Stimulated activated CD4-positive, alpha-beta T cell treated with anti-CD3 and anti-CD28 coated beads, Interleukin-12 subunit alpha, Interleukin-12 subunit beta, amount 100 ng/mL, for 4 hours (primary cell): ENCODE data around the gene AIDA.
"Not testable (repeated sequence)": the region's sequence is repeated elsewhere in the genome, so short reads cannot be mapped to it uniquely, and the experiment has no call there.

Experiments
- DNase-seq: peaks from one replicate; pipeline ENCODE4 v3.0.0-alpha.2; 2020

The AIDA gene, protein sequence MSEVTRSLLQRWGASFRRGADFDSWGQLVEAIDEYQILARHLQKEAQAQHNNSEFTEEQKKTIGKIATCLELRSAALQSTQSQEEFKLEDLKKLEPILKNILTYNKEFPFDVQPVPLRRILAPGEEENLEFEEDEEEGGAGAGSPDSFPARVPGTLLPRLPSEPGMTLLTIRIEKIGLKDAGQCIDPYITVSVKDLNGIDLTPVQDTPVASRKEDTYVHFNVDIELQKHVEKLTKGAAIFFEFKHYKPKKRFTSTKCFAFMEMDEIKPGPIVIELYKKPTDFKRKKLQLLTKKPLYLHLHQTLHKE

DNA sequence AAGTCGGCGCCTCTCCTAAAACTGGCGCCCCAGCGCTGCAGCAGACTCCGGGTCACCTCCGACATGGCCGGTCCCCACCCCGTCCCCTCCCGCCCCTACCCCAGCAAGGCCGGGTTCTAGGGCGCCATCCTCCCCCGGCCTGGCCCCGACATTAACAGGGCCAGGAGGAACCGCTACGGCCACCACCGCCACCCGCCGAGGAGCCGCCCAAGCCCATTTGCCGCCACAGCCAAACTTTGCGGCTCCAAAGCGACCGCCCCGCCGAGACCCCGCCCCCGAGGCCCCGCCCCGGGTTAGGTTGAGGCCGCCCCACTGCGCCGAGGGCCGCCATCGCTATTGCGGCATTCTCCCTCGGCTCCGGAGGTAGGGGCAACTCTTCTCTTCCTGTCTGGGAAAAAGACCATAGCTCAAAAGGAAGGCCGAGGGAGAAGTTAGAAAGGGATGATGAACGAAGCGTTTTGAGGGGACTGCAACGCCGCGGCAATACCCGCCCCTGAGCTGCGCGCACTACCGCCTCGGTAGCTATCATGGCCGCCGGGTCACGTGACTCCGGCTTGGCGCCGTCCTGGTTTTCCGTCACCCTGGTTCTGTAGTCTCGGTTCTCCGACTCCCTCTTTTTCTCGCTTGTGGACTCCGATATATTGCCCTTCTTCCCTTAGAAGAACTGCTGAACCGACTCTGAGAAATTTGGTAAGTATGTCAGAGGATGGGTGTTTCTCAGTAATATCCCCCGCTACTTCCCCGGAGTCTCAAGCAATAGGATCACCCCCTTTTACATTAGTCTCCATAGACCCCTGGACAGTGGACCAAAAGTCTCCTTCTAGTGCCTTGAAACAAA lies at the start of gene AIDA, which contains the start of gene BROX:
AIDA (minus strand) TSS at position 239 of the 838 bp plus-strand sequence; CDS start at position 65, 174 bp downstream.
BROX (plus strand) TSS at position 312 of the 838 bp plus-strand sequence. CDS start 3,136 bp downstream, outside the sequence.
- peak; percentile 97 for DNase-seq

DNA sequence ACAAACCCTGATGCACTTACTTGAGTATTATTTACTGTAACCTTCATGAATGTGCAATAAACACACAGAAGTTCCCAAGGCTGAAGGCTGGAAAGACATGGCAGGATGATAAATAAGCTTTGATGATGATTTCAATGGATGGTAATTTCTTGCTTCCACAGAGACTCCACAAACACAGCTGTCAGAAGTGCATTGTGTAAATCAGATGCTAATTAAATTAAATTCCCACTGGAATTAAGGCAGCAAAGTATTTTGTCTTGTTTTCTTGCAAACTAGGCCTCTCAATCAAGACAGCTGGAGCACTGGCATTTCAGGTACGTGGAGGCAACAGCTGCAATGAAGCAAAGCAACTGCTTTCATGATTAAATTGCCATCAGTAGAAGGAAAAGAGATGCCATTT lies 48.8 kb upstream of the AIDA start:
- no peak for DNase-seq

DNA sequence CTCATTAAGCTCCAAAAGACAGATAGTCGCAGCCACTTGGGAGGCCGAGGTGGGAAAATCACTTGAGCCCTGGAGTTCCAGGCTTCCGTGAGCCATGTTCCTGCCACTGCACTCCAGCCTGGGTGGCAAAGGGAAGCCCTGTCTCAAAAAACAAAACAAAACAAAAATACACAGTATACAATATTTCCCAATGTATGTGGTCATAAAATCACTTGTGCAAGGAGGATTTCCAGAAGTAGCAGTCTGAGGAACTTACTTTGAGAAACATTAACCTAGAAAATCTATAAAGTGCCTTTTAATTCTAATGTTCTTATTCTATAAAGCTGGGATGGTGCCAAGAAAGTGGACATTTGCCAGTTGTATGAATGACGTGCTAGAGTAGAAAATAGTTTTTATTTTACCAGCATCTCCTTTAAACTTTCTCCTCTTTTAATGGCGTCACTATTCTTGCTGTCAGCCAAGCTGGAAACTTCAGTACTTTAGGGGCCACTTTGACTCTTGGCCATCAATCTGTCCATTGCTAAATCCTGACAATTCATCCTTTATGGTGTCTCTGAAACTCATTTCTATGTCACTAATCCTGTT lies 47.3 kb upstream of the AIDA start:
- no peak for DNase-seq

- DNase-seq, result no peak
Observed at GRCh38 chr1:222757646-222758268, 45.5 kb upstream of the AIDA start.

DNA sequence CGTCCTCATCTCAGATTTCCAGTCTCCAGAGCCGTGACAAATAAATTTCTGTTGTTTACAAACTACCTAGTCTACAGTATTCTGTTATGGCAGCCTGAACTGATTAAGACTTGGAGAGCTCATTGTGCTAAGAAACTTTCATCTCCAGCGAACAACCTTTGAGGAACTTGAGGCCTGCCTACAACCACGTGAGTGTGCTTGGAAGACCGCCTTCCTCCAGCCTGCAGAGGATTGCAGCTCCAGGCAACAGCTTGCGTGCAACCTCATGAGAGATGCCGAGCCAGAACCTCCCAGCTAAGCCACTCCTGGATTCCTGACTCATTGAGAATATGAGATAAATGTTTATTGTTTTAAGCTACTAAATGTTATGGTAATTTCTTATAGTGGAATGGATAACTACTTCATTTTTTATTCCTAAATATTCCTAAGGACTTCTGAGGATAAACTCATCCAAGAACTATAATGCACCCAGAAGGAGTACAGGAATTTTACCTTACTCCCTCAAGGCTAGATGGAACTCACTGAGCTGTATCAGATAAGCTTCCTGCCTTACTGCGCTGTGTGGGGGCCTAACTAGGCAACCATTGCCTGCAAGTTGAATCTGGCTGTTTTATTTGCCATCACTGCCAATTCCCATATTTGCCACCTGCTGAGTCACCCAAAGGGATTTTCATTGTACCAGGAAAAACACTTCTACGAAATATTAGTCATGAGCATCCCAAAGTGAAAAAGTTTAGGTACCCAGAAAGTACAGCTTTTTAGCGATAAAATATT lies 42.3 kb upstream of the AIDA start:
- no peak for DNase-seq

DNA sequence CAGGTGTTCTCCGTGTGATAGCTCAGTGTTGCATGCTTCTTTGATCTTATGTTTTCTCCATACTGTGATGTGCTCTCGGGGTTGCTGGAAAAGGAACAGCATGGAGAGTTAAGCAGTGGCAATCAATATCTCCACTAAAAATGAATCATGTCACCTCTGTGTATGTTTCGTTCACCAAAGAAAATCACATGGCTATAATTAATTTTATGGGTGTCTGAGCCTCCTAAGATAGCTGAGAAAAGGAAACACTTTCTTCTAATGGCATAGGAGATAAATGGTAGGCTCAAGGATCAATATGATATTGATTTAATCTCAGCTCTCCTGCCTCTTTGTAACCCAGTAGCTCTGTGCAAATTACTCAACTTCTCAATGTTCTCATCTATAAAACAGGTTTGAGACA lies 39.0 kb upstream of the AIDA start:
- DNase-seq, result no peak

GRCh38 chr1:222750651-222751050 lies 38.4 kb upstream of the AIDA start:
- no peak for DNase-seq

DNA sequence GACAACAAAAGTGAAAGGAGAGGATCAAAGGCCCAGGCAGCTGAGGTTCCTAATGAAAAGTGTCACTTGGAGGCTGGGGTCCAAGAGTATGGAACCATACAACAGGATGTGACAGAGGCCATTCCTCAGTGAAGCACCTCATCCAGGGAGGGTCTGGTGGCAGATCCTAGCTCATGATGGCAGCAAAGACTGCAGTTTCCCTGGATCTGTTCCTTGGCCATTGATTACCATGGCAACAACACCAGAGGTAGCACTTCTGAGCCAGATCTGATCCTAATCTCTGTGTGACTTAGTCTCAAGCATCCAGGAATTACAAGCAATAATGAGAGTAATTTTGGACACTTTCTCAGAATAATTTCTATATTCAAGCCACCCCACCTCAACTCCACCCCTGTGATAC lies 37.6 kb upstream of the AIDA start:
- no peak for DNase-seq

DNA sequence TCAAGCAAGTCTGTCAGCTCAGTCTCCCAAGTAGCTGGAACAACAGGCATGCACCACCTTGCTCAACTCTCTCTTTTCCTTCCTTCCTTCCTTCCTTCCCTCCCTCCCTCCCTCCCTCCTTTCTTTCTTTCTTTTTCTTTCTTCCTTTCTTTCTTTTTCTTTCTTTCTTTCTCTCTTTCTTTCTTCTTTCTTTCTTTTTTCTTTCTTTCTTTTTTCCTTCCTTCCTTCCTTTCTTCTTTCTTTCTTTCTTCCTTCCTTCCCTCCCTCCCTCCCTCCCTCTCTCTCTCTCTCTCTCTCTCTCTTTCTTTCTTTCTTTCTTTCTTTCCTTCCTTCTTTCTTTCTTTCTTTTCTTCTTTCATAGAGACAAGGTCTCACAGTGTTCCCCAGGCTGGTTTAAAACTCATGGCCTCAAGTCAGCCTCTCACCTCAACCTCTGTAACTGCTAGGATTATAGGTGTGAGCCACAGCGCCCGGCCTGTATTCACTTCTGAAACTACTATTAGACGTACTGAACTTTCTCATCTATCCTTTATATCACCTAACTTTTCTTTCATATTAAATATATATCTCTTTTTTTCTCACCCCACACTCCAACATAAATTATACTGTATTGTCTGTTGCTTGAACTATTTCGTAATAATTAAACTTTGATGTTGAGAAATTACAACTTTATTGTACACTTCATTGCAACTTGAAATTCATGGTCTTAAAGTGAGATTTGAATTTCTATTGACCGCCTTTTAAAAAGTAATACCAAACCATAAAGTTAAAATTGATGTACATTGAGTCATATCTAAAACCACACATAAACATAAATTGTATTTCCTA lies 29.6 kb upstream of the AIDA start:
- DNase-seq, result not testable (repeated sequence)

GRCh38 chr1:222739929-222740328 lies 27.6 kb upstream of the AIDA start:
- DNase-seq, result no peak

DNA sequence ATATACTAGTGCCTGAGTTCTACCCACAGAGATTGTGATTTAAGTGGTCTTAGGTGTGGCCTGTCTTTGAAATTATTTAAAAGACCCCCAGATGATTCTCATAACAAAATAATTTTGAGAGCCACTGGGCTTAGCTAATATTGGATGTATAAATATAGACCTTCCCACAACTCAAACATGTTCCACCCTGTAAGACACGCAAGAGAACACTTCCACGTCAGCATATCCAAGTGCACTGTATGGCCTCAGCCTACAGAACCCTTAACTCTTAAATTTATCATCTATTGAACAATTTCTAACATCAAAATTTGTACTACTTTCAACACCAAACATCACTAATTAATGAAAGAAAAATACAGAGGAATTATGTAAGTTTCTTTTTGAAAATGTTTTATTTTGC lies 27.2 kb upstream of the AIDA start:
- DNase-seq, result no peak

- DNase-seq, result no peak
Observed at GRCh38 chr1:222736972-222737371, 24.7 kb upstream of the AIDA start, which contains the start of gene FAM177B. FAM177B (plus strand) TSS chr1:222737202; CDS start chr1:222746546, 9,344 bp downstream.

- DNase-seq, result no peak
Observed at GRCh38 chr1:222736470-222736869, 24.2 kb upstream of the AIDA start.

DNA sequence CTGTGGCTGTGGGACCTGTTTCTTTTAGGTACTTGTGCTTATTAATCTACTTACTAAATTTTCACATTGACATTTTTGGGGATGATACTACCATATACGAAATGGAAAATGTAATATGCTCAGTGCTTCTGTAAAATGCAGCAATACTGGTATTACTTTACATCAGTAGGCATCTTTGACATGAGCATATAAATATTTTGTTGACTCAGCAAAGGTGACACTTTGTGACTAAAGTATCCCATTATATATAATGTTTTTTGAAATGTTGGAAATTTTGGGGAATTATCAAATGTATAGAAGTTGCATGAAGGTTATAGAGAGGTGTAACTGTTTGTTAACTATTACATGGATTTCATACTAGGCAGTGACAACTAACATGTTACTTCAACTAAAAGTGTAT lies 22.4 kb upstream of the AIDA start:
- no peak for DNase-seq

DNA sequence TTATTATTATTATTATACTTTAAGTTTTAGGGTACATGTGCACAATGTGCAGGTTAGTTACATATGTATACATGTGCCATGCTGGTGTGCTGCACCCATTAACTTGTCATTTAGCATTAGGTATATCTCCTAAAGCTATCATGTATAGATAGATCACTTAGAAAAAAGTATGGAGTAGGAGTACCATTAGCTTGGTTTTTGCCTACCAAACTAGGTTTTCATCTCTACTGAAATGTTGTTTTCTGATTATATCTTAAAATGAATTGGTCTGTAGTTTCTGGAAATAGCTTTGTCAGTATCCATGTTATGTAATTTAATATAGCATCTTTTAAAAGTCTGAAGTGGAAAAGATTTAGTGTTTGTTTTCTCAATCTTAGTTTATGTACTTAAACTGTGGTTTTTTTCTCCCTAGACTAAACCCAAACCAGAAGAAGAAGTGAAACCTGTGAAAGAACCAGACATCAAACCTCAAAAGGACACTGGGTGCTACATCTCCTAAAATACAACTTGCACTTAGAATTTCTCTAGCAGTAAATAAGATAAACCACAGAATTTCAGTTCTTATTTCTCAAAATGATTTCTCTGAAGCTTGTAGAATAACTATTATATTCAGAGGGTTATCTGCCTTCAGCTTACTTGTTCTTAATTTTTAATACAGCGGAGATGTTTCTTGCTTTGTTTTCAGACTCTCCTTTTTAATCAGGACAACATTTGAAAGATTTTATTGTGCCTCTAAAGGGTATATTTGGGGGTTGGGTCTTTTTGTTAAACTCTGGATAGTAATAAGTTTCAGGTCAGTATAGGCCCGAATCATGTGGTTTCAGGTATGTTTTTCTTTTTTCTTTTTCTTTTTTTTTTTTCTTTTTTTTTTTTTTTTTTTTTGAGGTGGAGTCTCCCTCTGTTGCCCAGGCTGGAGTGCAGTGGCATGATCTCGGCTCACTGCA lies 20.2 kb upstream of the AIDA start:
- DNase-seq, result no peak

DNA sequence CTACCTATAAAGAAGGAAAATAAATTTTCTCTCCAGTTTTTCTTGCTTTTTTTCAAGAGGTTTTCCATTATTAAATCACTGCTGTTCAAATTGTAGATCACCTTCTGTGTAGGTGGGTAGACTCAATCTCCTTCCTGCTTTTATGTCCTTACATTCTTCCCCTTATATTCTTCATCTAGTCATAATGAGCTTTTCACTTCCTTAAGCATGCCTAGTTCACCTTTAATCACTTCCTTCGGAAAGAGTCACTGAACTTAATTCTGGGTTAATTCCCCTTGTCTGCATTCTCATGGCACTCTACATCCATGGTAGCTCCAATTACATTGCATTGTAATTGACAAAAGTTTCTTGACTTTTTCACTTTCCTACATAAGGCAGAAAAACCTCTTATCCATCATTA lies 18.6 kb upstream of the AIDA start:
- DNase-seq, result no peak

DNA sequence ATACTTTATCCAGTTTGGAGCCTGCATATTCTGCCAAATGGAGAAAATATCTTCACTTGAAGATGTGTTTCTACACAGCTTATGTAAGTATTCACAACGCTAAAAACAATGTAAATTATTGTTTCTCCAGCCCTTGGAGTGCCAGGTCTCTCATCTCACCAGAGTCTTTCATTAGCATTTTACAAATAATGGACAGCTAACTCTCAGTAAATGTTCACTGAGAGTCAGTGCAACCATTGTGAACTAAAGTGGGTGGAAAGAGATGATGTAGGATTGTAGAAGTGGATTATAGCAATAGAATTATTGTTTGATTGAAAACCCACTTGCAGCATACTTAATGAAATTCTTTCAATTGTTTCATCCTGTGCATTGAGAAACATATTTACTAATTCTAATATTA lies 16.5 kb upstream of the AIDA start:
- DNase-seq, result no peak

- DNase-seq, result no peak
Observed at GRCh38 chr1:222716393-222716792, 4.1 kb upstream of the AIDA start.

- peak; percentile 82 for DNase-seq
Observed at GRCh38 chr1:222713091-222713961, 1.0 kb upstream of the AIDA start.
